Measurements from ENCODE around the gene SORCS3. TPM values are rescaled to one million over a fixed set of nuclear protein-coding genes. Genes with fewer than 3 reads are reported as not detected.

SORCS3 gene
- total RNA-seq, 1 experiment from 2014 or later: not detected

- Histone ChIP-seq H3K36me3 (ENCODE audit: control insufficient read depth in 1 of 2, insufficient read depth in 2 of 2, low read length in 2 of 2) (no peaks in the 10 kb centered on the region), H3K4me1 (ENCODE audit: control insufficient read depth in 1 of 2, insufficient read depth in 2 of 2, low read length in 2 of 2) (no peaks in the 10 kb centered on the region), H4K20me1 (ENCODE audit: insufficient read depth) (no peaks in the 10 kb centered on the region), H3K4me2 (ENCODE audit: low read length) (no peak overlapping the region), H2AFZ (ENCODE audit: low read depth, low read length, poor library complexity, severe bottlenecking) (no peak overlapping the region), H3K9me3 (ENCODE audit: control insufficient read depth in 1 of 2, insufficient read depth in 1 of 2, low read depth in 1 of 2, low read length in 2 of 2) (no peaks in the 10 kb centered on the region; a peak in 1 of 4 replicates), H3K4me3 (replicated peaks in 1 of 2; ENCODE audit: low read depth in 1 of 2, low read length in 2 of 2) (no peak overlapping the region), H3K27me3 (ENCODE audit: insufficient read depth, low read length) (no peaks in the 10 kb centered on the region), H3K9ac (ENCODE audit: low read length) (no peak overlapping the region), H3K79me2 (ENCODE audit: insufficient read depth, low read length) (no peaks in the 10 kb centered on the region), H3K27ac (ENCODE audit: low read depth, low read length) (no peak overlapping the region), H3K9me2 (ENCODE audit: insufficient read depth) (no peaks in the 10 kb centered on the region)
- ATAC-seq (no peak), DNase-seq (ENCODE audit: low read depth, low spot score) (no peak)
- no TSS peak for BruUV-seq (replicated peaks)
- ChIA-PET POLR2A (no interaction called here), RAD21 (ENCODE audit: low non-redundant PET in 1 of 2, low total read pairs in 2 of 2, uncharacterized antibody in 2 of 2, unreplicated experiment in 2 of 2) (no interaction called here), CTCF (no interaction called here)
- no peak for TF ChIP-seq JUND (IDR thresholded peaks at IDR 0.05)
- TF ChIP-seq, protein P1, sequence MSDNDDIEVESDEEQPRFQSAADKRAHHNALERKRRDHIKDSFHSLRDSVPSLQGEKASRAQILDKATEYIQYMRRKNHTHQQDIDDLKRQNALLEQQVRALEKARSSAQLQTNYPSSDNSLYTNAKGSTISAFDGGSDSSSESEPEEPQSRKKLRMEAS (IDR thresholded peaks at IDR 0.05): no peak
- no peak for TF ChIP-seq SP1 (IDR thresholded peaks at IDR 0.05; ENCODE audit: low read depth)
- TF ChIP-seq, protein P2, sequence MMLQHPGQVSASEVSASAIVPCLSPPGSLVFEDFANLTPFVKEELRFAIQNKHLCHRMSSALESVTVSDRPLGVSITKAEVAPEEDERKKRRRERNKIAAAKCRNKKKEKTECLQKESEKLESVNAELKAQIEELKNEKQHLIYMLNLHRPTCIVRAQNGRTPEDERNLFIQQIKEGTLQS (IDR thresholded peaks at IDR 0.05): no peak
- TF ChIP-seq POLR2A (IDR thresholded peaks at IDR 0.05; ENCODE audit: borderline replicate concordance, extremely low read depth, insufficient read depth, insufficient read length): no peak
- TF ChIP-seq CBX3 (IDR thresholded peaks at IDR 0.05; ENCODE audit: low read depth): no peak
- TF ChIP-seq, protein P3, sequence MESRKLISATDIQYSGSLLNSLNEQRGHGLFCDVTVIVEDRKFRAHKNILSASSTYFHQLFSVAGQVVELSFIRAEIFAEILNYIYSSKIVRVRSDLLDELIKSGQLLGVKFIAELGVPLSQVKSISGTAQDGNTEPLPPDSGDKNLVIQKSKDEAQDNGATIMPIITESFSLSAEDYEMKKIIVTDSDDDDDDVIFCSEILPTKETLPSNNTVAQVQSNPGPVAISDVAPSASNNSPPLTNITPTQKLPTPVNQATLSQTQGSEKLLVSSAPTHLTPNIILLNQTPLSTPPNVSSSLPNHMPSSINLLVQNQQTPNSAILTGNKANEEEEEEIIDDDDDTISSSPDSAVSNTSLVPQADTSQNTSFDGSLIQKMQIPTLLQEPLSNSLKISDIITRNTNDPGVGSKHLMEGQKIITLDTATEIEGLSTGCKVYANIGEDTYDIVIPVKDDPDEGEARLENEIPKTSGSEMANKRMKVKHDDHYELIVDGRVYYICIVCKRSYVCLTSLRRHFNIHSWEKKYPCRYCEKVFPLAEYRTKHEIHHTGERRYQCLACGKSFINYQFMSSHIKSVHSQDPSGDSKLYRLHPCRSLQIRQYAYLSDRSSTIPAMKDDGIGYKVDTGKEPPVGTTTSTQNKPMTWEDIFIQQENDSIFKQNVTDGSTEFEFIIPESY (IDR thresholded peaks at IDR 0.05; ENCODE audit: extremely low read depth, insufficient replicate concordance, low read length): no peak
- no peak for TF ChIP-seq TCF7L2 (IDR thresholded peaks at IDR 0.05; ENCODE audit: borderline replicate concordance, extremely low read depth, insufficient read depth, insufficient read length)
- no peak for TF ChIP-seq ELF1 (IDR thresholded peaks at IDR 0.05; ENCODE audit: borderline replicate concordance, low read depth)
- no peak for TF ChIP-seq SIN3A (IDR thresholded peaks at IDR 0.05; ENCODE audit: low read depth)
- TF ChIP-seq, protein P4, sequence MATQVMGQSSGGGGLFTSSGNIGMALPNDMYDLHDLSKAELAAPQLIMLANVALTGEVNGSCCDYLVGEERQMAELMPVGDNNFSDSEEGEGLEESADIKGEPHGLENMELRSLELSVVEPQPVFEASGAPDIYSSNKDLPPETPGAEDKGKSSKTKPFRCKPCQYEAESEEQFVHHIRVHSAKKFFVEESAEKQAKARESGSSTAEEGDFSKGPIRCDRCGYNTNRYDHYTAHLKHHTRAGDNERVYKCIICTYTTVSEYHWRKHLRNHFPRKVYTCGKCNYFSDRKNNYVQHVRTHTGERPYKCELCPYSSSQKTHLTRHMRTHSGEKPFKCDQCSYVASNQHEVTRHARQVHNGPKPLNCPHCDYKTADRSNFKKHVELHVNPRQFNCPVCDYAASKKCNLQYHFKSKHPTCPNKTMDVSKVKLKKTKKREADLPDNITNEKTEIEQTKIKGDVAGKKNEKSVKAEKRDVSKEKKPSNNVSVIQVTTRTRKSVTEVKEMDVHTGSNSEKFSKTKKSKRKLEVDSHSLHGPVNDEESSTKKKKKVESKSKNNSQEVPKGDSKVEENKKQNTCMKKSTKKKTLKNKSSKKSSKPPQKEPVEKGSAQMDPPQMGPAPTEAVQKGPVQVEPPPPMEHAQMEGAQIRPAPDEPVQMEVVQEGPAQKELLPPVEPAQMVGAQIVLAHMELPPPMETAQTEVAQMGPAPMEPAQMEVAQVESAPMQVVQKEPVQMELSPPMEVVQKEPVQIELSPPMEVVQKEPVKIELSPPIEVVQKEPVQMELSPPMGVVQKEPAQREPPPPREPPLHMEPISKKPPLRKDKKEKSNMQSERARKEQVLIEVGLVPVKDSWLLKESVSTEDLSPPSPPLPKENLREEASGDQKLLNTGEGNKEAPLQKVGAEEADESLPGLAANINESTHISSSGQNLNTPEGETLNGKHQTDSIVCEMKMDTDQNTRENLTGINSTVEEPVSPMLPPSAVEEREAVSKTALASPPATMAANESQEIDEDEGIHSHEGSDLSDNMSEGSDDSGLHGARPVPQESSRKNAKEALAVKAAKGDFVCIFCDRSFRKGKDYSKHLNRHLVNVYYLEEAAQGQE (IDR thresholded peaks at IDR 0.05; ENCODE audit: low read depth): no peak
- no peak for TF ChIP-seq EZH2 (IDR thresholded peaks at IDR 0.05)
- TF ChIP-seq RAD21 (IDR thresholded peaks at IDR 0.05; ENCODE audit: low read depth): no peak
- no peak for TF ChIP-seq FOSL1 (IDR thresholded peaks at IDR 0.05; ENCODE audit: low read depth)
- no peak for TF ChIP-seq SRF (IDR thresholded peaks at IDR 0.05; ENCODE audit: low read depth)
- TF ChIP-seq CTCF (IDR thresholded peaks at IDR 0.05 in 2 of 3, conservative IDR thresholded peaks at IDR 0.05 in 1 of 3; ENCODE audit: borderline replicate concordance in 1 of 3, insufficient read depth in 1 of 3, low read depth in 2 of 3, low read length in 2 of 3): no peak
- no peak for TF ChIP-seq EZH2phosphoT487 (IDR thresholded peaks at IDR 0.05; ENCODE audit: borderline replicate concordance)
- no peak for TF ChIP-seq CEBPB (IDR thresholded peaks at IDR 0.05; ENCODE audit: low read depth)
- intact Hi-C loops (cut with micrococcal nuclease): no loop called here
These were observed 513.6 kb downstream of the SORCS3 start for GRCh38 chr10:105154736-105155135.
